Suppressor macrophage (primary cell): ENCODE measurements around the gene RBBP4.

Experiments
- DNase-seq, 4 experiments: peaks; one replicate each; pipeline ENCODE4 v3.0.0-alpha.2; 2020 to 2022

The RBBP4 gene

DNA sequence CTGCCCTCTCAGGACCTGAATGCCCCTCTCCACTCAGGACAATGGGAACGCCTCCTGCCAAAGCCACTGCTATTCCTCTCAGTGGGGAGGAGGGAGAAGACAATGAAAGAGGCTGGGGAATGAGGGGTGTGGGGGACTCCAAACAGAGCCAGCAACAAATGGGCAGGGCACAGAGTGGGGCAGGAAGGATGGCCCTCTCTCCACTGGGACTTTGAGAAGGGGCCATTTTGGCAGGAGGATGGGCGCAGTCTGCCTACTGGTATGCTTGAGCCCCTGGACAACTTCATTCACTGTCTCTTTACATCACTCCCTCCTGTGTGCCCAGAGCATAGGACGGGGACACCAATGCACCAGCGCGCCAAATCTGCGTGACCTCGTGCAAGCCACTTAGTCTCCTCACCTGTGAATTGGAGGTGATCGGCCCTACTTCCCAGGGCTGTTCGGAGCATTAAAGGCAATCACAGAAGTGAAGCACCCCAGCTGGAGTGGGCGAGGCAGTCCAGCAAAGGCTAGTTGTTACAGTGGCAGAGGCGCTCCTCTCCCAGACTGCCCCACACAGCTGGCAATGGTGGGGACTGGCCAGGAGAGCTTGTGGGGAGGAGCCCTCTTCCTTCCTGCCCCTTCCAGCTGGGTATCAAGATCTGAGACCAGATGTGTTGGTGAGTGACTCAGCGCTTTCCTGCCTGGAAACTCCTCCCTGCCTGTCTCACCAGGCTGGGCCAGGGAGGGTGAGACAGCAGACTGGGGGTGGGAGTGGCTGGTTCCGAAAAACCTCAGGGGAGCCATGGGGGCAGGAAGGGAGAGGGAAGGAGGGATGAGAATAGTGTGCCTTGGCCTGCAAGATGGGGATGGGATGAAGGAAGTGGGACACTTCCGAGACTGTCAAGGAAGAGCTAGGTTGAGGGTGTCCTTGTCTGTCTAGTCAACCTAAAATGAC is 73.9 kb downstream of the RBBP4 start:
- DNase-seq = peak; percentile 35 to 70 (median 58)

DNA sequence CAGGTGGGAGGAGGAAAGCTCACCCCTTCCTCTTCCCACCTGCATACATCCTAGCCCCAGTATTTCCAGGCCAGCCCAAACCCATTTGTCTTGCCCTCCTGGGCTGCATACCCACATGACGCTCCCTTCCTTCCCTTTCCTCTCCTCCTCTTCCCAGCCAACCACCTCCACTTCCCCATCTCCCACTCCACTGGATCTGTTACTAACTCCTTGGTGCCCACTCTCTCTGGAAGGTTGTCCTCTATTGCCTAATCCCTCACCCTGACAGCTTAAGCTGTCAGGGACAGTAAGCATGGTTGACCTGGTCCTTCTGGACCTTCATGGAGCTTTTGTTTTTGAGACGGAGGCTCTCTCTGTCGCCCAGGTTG is 74.6 kb downstream of the RBBP4 start:
- DNase-seq = peak; percentile 38 to 70 (median 64)

DNA sequence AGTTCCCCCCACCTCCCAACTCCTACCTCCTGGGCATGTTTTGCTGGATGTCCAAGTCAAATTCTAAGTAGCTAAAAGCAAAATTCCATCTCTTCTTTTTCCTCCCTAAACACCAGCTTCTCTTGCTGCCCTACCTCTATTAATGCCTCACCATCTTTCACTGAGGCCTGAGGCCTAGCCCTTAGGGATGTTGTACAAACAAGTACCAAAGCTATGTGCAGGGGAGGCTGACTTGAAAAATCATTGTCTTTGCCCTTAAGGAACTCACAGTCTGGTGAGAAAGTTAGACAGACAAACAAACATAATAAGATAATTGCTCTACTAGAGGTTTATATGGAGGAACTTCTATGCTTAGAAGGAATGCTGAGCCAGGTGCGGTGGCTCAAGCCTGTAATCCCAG is 76.9 kb downstream of the RBBP4 start:
- DNase-seq = no peak

- no peak for DNase-seq
These were observed 77.5 kb downstream of the RBBP4 start for GRCh38 chr1:32728413-32729077.

DNA sequence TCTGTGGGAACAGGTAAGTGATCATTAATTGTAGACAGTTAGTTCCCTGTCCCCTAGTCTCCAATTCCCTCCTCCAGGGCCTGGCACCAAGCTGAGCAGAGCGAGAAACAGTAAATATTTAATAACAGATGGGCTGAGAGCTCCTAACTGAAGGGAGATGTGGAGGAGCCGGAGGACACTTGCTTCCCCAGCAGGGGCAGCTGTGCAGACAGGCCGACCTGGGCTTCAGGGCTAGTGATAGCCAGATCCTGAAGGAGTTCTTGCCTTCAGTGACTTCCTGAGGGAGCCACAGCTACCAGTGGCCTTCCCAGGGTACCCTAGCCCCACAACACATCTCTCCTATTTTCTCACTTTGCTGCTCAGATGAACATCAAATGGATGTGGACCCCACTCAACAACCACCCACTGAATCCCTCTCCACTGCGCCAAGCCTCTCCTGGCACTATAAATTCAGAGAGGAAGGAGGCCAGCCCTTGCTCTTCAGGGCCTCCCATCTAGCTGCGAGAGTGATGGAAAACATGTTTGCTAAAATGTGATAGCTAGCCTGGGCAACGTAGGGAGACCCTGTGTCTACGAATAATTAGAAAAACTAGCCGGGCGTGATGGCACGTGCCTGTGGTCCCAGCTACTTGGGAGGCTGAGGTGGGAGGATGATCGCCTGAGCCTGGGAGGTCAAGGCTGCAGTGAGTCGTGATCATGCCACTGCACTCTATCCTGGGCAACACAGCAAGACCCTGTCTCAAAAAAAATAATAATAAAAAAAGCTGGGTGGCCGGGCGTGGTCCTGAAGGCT is 78.4 kb downstream of the RBBP4 start:
- DNase-seq = no peak

- DNase-seq = peak in 1 of 4 experiments; percentile 51
These were observed 82.7 kb downstream of the RBBP4 start for GRCh38 chr1:32733582-32734321.
